HepG2 (cell line): ENCODE measurements around the gene PPP2R5D. TPM values are rescaled to one million over a fixed set of nuclear protein-coding genes. Genes with fewer than 3 reads are reported as not detected.
A peak's percentile ranks its signal among the peaks of the same experiment; 100 is the strongest.

Experiments
- ATF2 ChIP-seq: sonication (generic); formaldehyde crosslinking; IDR thresholded peaks from 2 replicates; pipeline ENCODE4 v1.4.0; 2020; ENCODE audit warnings: missing genetic modification reagents
- CCDC6 ChIP-seq: sonication (generic); formaldehyde crosslinking; IDR thresholded peaks from 2 replicates; pipeline ENCODE4 v1.8.1; 2022; ENCODE audit warnings: mild to moderate bottlenecking, missing genetic modification reagents, moderate library complexity
- DZIP1 ChIP-seq: sonication (generic); formaldehyde crosslinking; IDR thresholded peaks from 2 replicates; pipeline ENCODE4 v1.5.0; 2020; ENCODE audit warnings: mild to moderate bottlenecking, missing genetic modification reagents
- GABPB1 ChIP-seq: IDR thresholded peaks from 2 replicates; pipeline ENCODE4 v1.6.1; 2016; ENCODE audit warnings: mild to moderate bottlenecking, missing genetic modification reagents, moderate library complexity, missing compliant biosample characterization
- GATAD1 ChIP-seq: IDR thresholded peaks from 2 replicates; pipeline ENCODE4 v1.6.1; 2016; ENCODE audit warnings: missing genetic modification reagents, missing compliant biosample characterization
- GZF1 ChIP-seq: sonication (generic); formaldehyde crosslinking; IDR thresholded peaks from 2 replicates; pipeline ENCODE4 v1.5.1; 2020; ENCODE audit warnings: mild to moderate bottlenecking, missing genetic modification reagents
- MED1 ChIP-seq: sonication (generic); formaldehyde crosslinking; IDR thresholded peaks from 2 replicates; pipeline ENCODE4 v1.4.0; 2020; ENCODE audit warnings: missing genetic modification reagents
- PLSCR1 ChIP-seq: sonication (generic); formaldehyde crosslinking; IDR thresholded peaks from 2 replicates; pipeline ENCODE4 v1.5.0; 2020; ENCODE audit warnings: missing genetic modification reagents, mild to moderate bottlenecking, borderline replicate concordance
- SIN3B ChIP-seq: fragments of 150-350 bp; IDR thresholded peaks from 2 replicates; pipeline ENCODE4 v1.6.1; 2014; ENCODE audit warnings: low read length
- TEAD2 ChIP-seq: sonication (generic); formaldehyde crosslinking; IDR thresholded peaks from 2 replicates; pipeline ENCODE4 v1.9.0; 2021; ENCODE audit warnings: missing genetic modification reagents
- USF2 ChIP-seq, 2 experiments: sonication (generic) in 1 of 2; formaldehyde crosslinking in 1 of 2; IDR thresholded peaks; 2 replicates each; pipeline versions ENCODE4 v1.5.1 to v1.6.1; 2011 to 2020; ENCODE audit warnings: borderline replicate concordance in 1 of 2, low read depth in 1 of 2, low read length in 1 of 2, mild to moderate bottlenecking in 1 of 2, missing genetic modification reagents in 1 of 2, moderate library complexity in 1 of 2
- XRCC5 ChIP-seq: fragments of 200-400 bp; formaldehyde crosslinking; optimal IDR thresholded peaks from 2 replicates; pipeline ENCODE3; 2017; ENCODE audit warnings: mild to moderate bottlenecking, low read length
- ZBTB7A ChIP-seq: sonication (generic); formaldehyde crosslinking; IDR thresholded peaks from 2 replicates; pipeline ENCODE4 v1.8.0; 2022; ENCODE audit warnings: mild to moderate bottlenecking, missing genetic modification reagents
- ZNF33B ChIP-seq: sonication (generic); formaldehyde crosslinking; IDR thresholded peaks from 2 replicates; pipeline ENCODE4 v1.5.1; 2020; ENCODE audit warnings: mild to moderate bottlenecking, missing genetic modification reagents
- ZNF431 ChIP-seq: sonication (generic); formaldehyde crosslinking; IDR thresholded peaks from 2 replicates; pipeline ENCODE4 v1.9.0; 2022; ENCODE audit warnings: missing genetic modification reagents, low read depth, mild to moderate bottlenecking, borderline replicate concordance
- ZNF546 ChIP-seq: sonication (generic); formaldehyde crosslinking; conservative IDR thresholded peaks from 2 replicates; pipeline ENCODE4 v1.8.1; 2023; ENCODE audit warnings: mild to moderate bottlenecking, missing genetic modification reagents
- ZNF549 ChIP-seq: sonication (generic); formaldehyde crosslinking; IDR thresholded peaks from 2 replicates; pipeline ENCODE4 v1.5.0; 2020; ENCODE audit warnings: missing genetic modification reagents
- ZNF619 ChIP-seq: sonication (generic); formaldehyde crosslinking; IDR thresholded peaks from 2 replicates; pipeline ENCODE4 v1.4.0; 2020; ENCODE audit warnings: mild to moderate bottlenecking, missing genetic modification reagents
- ZNF740 ChIP-seq: sonication (generic); formaldehyde crosslinking; IDR thresholded peaks from 2 replicates; pipeline ENCODE4 v1.4.0; 2020; ENCODE audit warnings: missing genetic modification reagents
- polyA plus RNA-seq, 8 experiments: library from polyadenylated mRNA; depleted of rRNA in 3 of 8; stranded (reverse) in 7 of 8; unstranded in 1 of 8; fragments of >200 nt; fragmentation: Illumina TruSeq in 4 of 8; extraction: Trizol in 4 of 8; gene quantifications; 2 replicates each; pipeline versions ENCODE4 v1.2.1 to v1.2.3, GENCODE V29; 2011 to 2016; ENCODE audit warnings: low read depth in 4 of 8, missing spikeins in 1 of 8, mixed read lengths in 1 of 8; ENCODE audit not compliant: insufficient read depth in 1 of 8
- total RNA-seq, 5 experiments: library from RNA; depleted of rRNA; stranded (reverse); fragments of >200 nt; fragmentation: Illumina TruSeq; extraction: Trizol; gene quantifications; 2 replicates each; pipeline ENCODE4 v1.2.3, GENCODE V29; 2016; ENCODE audit warnings: low read depth in 1 of 5

Gene PPP2R5D
- total and polyA plus RNA-seq, 2 of the 13 experiments (the other 11 are each of a cell fraction or from before 2014, with no cell fraction given) = 53.7 to 60.4 TPM

- TF ChIP-seq GZF1 = no peak
- TF ChIP-seq TEAD2 (CRISPR knock-in tag) = no peak
- TF ChIP-seq XRCC5 = peak; percentile 52
- TF ChIP-seq ZBTB7A (CRISPR knock-in tag) = no peak
- peak; percentile 74 for TF ChIP-seq ATF2 (CRISPR knock-in tag)
- no peak for TF ChIP-seq SIN3B
- peak; percentile 89 for TF ChIP-seq GATAD1 (CRISPR knock-in tag)
- TF ChIP-seq GABPB1 (CRISPR knock-in tag) = peak; percentile 95
- TF ChIP-seq MED1 (CRISPR knock-in tag) = peak; percentile 75
- no peak for TF ChIP-seq ZNF546 (CRISPR knock-in tag)
- peak; percentile 69; the same call in 1 of the 2 replicates for TF ChIP-seq ZNF740 (CRISPR knock-in tag)
- TF ChIP-seq USF2 (IDR thresholded peaks at IDR 0.05; ENCODE audit: low read depth, low read length) = no peak
- no peak for TF ChIP-seq USF2 (CRISPR knock-in tag; IDR thresholded peaks at IDR 0.05; ENCODE audit: borderline replicate concordance)
- TF ChIP-seq DZIP1 = no peak; the same call in 1 of the 2 replicates
- TF ChIP-seq ZNF431 (CRISPR knock-in tag) = peak; percentile 27; the same call in 1 of the 2 replicates
- TF ChIP-seq ZNF619 (CRISPR knock-in tag) = no peak
- TF ChIP-seq PLSCR1 (CRISPR knock-in tag) = no peak
- peak; percentile 84; the same call in 1 of the 2 replicates for TF ChIP-seq ZNF33B (CRISPR knock-in tag)
- no peak for TF ChIP-seq CCDC6
- TF ChIP-seq ZNF549 (CRISPR knock-in tag) = no peak
Observed at GRCh38 chr6:43021270-43022047, 37.1 kb downstream of the PPP2R5D start, which contains the start of gene RRP36 (continued).
